H9 (cell line): ENCODE measurements around the gene ZNF546. TPM values are rescaled to one million over a fixed set of nuclear protein-coding genes. Genes with fewer than 3 reads are reported as not detected.

Experiments used
- DNase-seq: peaks from one replicate; pipeline ENCODE4 v3.0.0-alpha.2; 2017
- H2AFZ ChIP-seq: one replicate; pipeline ENCODE4 v1.6.1; 2013; ENCODE audit warnings: mild to moderate bottlenecking, low read length, control low read depth, moderate library complexity
- H2AK5ac ChIP-seq: 2 replicates; pipeline ENCODE4 v1.6.1; 2013; ENCODE audit warnings: low read length, control low read depth, mixed read lengths; ENCODE audit not compliant: insufficient read length
- H2BK120ac ChIP-seq: one replicate; pipeline ENCODE4 v1.6.1; 2013; ENCODE audit warnings: low read depth, mild to moderate bottlenecking, low read length, control low read depth, inconsistent platforms; ENCODE audit not compliant: poor library complexity, severe bottlenecking
- H2BK12ac ChIP-seq: 2 replicates; pipeline ENCODE4 v1.6.1; 2013; ENCODE audit warnings: low read length, control low read depth, mixed read lengths, low read depth; ENCODE audit not compliant: insufficient read length
- H2BK15ac ChIP-seq: 2 replicates; pipeline ENCODE4 v1.6.1; 2013; ENCODE audit warnings: low read depth, low read length, control low read depth
- H2BK20ac ChIP-seq: one replicate; pipeline ENCODE4 v1.6.1; 2013; ENCODE audit warnings: low read depth, mild to moderate bottlenecking, low read length, control low read depth, inconsistent platforms; ENCODE audit not compliant: poor library complexity, severe bottlenecking
- H2BK5ac ChIP-seq: 2 replicates; pipeline ENCODE4 v1.6.1; 2013; ENCODE audit warnings: low read length, control low read depth, mixed read lengths; ENCODE audit not compliant: insufficient read length
- H3K14ac ChIP-seq: 2 replicates; pipeline ENCODE4 v1.6.1; 2013; ENCODE audit warnings: low read length, control low read depth; ENCODE audit not compliant: insufficient read depth
- H3K18ac ChIP-seq: 2 replicates; pipeline ENCODE4 v1.6.1; 2013; ENCODE audit warnings: low read depth, mild to moderate bottlenecking, mixed read lengths, low read length, control low read depth; ENCODE audit not compliant: insufficient read length
- H3K23ac ChIP-seq: 2 replicates; pipeline ENCODE4 v1.6.1; 2013; ENCODE audit warnings: low read length, control low read depth, mixed read lengths, low read depth; ENCODE audit not compliant: insufficient read length
- H3K23me2 ChIP-seq: 2 replicates; pipeline ENCODE4 v1.6.1; 2013; ENCODE audit warnings: low read depth, mild to moderate bottlenecking, mixed read lengths, low read length, control low read depth; ENCODE audit not compliant: insufficient read length, poor library complexity, severe bottlenecking
- H3K27ac ChIP-seq: 2 replicates; pipeline ENCODE4 v1.5.1; 2013; ENCODE audit warnings: low read length, control low read depth, mixed read lengths, low read depth; ENCODE audit not compliant: insufficient read length
- H3K27me3 ChIP-seq: 2 replicates; pipeline ENCODE4 v1.6.1; 2013; ENCODE audit warnings: low read length, control low read depth, inconsistent platforms; ENCODE audit not compliant: insufficient read depth
- H3K4ac ChIP-seq: 2 replicates; pipeline ENCODE4 v1.6.1; 2013; ENCODE audit warnings: low read depth, mild to moderate bottlenecking, control low read depth, inconsistent platforms, low read length, moderate library complexity
- H3K4me1 ChIP-seq: 2 replicates; pipeline ENCODE4 v1.6.1; 2013; ENCODE audit warnings: low read length, control low read depth, inconsistent platforms; ENCODE audit not compliant: insufficient read depth
- H3K4me2 ChIP-seq: 2 replicates; pipeline ENCODE4 v1.6.1; 2013; ENCODE audit warnings: low read length, control low read depth, mixed read lengths; ENCODE audit not compliant: insufficient read length, insufficient read depth
- H3K56ac ChIP-seq: 2 replicates; pipeline ENCODE4 v1.6.1; 2013; ENCODE audit warnings: low read depth, mild to moderate bottlenecking, mixed read lengths, low read length, control low read depth; ENCODE audit not compliant: insufficient read length
- H3K79me1 ChIP-seq: 2 replicates; pipeline ENCODE4 v1.6.1; 2013; ENCODE audit warnings: low read depth, mild to moderate bottlenecking, moderate library complexity, low read length, control low read depth, inconsistent platforms; ENCODE audit not compliant: insufficient read depth, poor library complexity, severe bottlenecking
- H3K79me2 ChIP-seq: 2 replicates; pipeline ENCODE4 v1.6.1; 2013; ENCODE audit warnings: low read length, control low read depth, inconsistent platforms; ENCODE audit not compliant: insufficient read depth
- H3K9ac ChIP-seq: 2 replicates; pipeline ENCODE4 v1.6.1; 2013; ENCODE audit warnings: low read length, control low read depth, mixed read lengths; ENCODE audit not compliant: insufficient read length; ENCODE audit errors: extremely low read depth
- H3K9me3 ChIP-seq: one replicate; pipeline ENCODE4 v1.6.1; 2013; ENCODE audit warnings: low read depth, low read length, inconsistent platforms; ENCODE audit not compliant: control insufficient read depth
- H3T11ph ChIP-seq: one replicate; pipeline ENCODE4 v1.6.1; 2013; ENCODE audit warnings: mild to moderate bottlenecking, low read length, control low read depth, inconsistent platforms
- H4K20me1 ChIP-seq: one replicate; pipeline ENCODE4 v1.6.1; 2013; ENCODE audit not compliant: control insufficient read depth, insufficient read length, insufficient read depth
- H4K5ac ChIP-seq: 2 replicates; pipeline ENCODE4 v1.6.1; 2013; ENCODE audit warnings: low read depth, mild to moderate bottlenecking, mixed read lengths, low read length, control low read depth; ENCODE audit not compliant: insufficient read length
- H4K8ac ChIP-seq: replicated peaks from 2 replicates; pipeline ENCODE4 v1.6.1; 2013; ENCODE audit warnings: low read length, control low read depth, mixed read lengths, low read depth; ENCODE audit not compliant: insufficient read length
- H4K91ac ChIP-seq: 2 replicates; pipeline ENCODE4 v1.6.1; 2013; ENCODE audit warnings: low read depth, mild to moderate bottlenecking, moderate library complexity, mixed read lengths, low read length, control low read depth; ENCODE audit not compliant: insufficient read length
- H3K27ac Mint-ChIP-seq, 3 experiments: 2 replicates in 2 of 3; 3 replicates in 1 of 3; pipeline ENCODE4 v1.8.0; 2020 to 2021; ENCODE audit warnings: mixed read lengths in 3 of 3, mild to moderate bottlenecking in 1 of 3, moderate library complexity in 1 of 3
- H3K27me3 Mint-ChIP-seq: 2 replicates; pipeline ENCODE4 v1.8.0; 2021; ENCODE audit warnings: low read depth, mild to moderate bottlenecking, moderate library complexity, mixed read lengths
- H3K36me3 Mint-ChIP-seq, 3 experiments: 2 replicates in 2 of 3; 3 replicates in 1 of 3; pipeline ENCODE4 v1.8.0; 2020 to 2021; ENCODE audit warnings: low read depth in 3 of 3, mixed read lengths in 3 of 3; ENCODE audit not compliant: insufficient read depth in 1 of 3
- H3K4me1 Mint-ChIP-seq, 2 experiments: 2 replicates each; pipeline ENCODE4 v1.8.0; 2020; ENCODE audit warnings: mixed read lengths in 2 of 2
- H3K4me3 Mint-ChIP-seq, 2 experiments: 2 replicates in 1 of 2; 3 replicates in 1 of 2; pipeline ENCODE4 v1.8.0; 2020 to 2021; ENCODE audit warnings: mild to moderate bottlenecking in 2 of 2, mixed read lengths in 2 of 2, moderate library complexity in 1 of 2
- H3K9me3 Mint-ChIP-seq, 2 experiments: 2 replicates in 1 of 2; 3 replicates in 1 of 2; pipeline ENCODE4 v1.8.0; 2020; ENCODE audit warnings: mild to moderate bottlenecking in 2 of 2, mixed read lengths in 2 of 2, moderate library complexity in 1 of 2
- CTCF ChIP-seq: fragments of 200-600 bp; sonication (generic); conservative IDR thresholded peaks from 3 replicates; pipeline ENCODE4 v1.8.0; 2021; ENCODE audit warnings: antibody characterized with exemption, mild to moderate bottlenecking
- WGBS: extraction: QIAGEN DNeasy Blood & Tissue Kit; methylation state at CpG from one replicate; pipeline ENCODE4 v1.1.7; 2013; ENCODE audit warnings: missing lambda C conversion rate, low lambda C conversion rate, mixed read lengths; ENCODE audit not compliant: insufficient read length; ENCODE audit errors: extremely low coverage; 5-methylcytosine and 5-hydroxymethylcytosine counted together
- total RNA-seq: library from RNA; stranded (reverse); gene quantifications from 2 replicates; pipeline ENCODE4 v1.2.1, GENCODE V29; 2021

ZNF546 gene
- total RNA-seq, 1 experiment from 2014 or later, result 1.7 TPM

- Histone ChIP-seq H3K18ac (no peak overlapping the region), H3K27me3 (no peaks in the 10 kb centered on the region), H2AFZ (no peak overlapping the region), H2BK12ac (no peak overlapping the region), H3K56ac (no peak overlapping the region), H4K5ac (no peak overlapping the region), H3K4me1 (no peaks in the 10 kb centered on the region), H3K4me2 (no peak overlapping the region), H2BK120ac (no peak overlapping the region), H2AK5ac (no peak overlapping the region), H3K79me1 (no peaks in the 10 kb centered on the region), H3K9ac (no peak overlapping the region), H3K9me3 (no peaks in the 10 kb centered on the region), H4K20me1 (no peaks in the 10 kb centered on the region), H3K79me2 (no peaks in the 10 kb centered on the region), H3T11ph (no peak overlapping the region), H2BK20ac (no peak overlapping the region), H3K14ac (no peak overlapping the region), H3K23me2 (no peaks in the 10 kb centered on the region), H3K23ac (no peak overlapping the region), H3K27ac (no peak overlapping the region), H2BK15ac (no peak overlapping the region), H2BK5ac (no peak overlapping the region), H4K91ac (no peak overlapping the region), H3K4ac (no peak overlapping the region), H4K8ac (no peak overlapping the region)
- Mint-ChIP-seq H3K9me3 (peaks cover 14 to 16% of the 10 kb centered on the region in 2 experiments), H3K4me3 (no peak overlapping the region), H3K36me3 (peaks cover 16 to 25% (median 24%) of the 10 kb centered on the region in 3 experiments), H3K4me1 (no peaks in the 10 kb centered on the region), H3K27ac (no peak overlapping the region), H3K27me3 (no peaks in the 10 kb centered on the region)
- no peak for DNase-seq
- no CpG with 5 or more reads among the region's 1 CpG for WGBS
- no peak for TF ChIP-seq CTCF
Observed at GRCh38 chr19:40006273-40006691, 9.4 kb downstream of the ZNF546 start.
